ENCODE measurements around the gene ALG3. TPM values are rescaled to one million over a fixed set of nuclear protein-coding genes. Genes with fewer than 3 reads are reported as not detected.

The ALG3 gene
- total RNA-seq: 10 to 100 TPM; 52.3 to 54.9 TPM

GRCh38 chr3:184248454-184249411 is at the start of gene ALG3:
TSS of gene ALG3 (minus strand) at chr3:184248962. CDS start at chr3:184248940, 22 bp downstream.
- Mint-ChIP-seq H3K4me3 (peak within 1 kb of the TSS; percentile 89), H3K27ac (peak within 1 kb of the TSS; percentile 96), H3K27me3 (no peaks in the 10 kb centered on the region), H3K4me1 (peaks cover 13% of the 10 kb centered on the region), H3K36me3 (peaks cover 10% of the 10 kb centered on the region), H3K9me3 (no peaks in the 10 kb centered on the region)
- DNase-seq: peak; percentile 86

- DNase-seq: no peak
- peaks cover 14% of the 10 kb centered on the region for H3K36me3 Mint-ChIP-seq
- H3K4me3 Mint-ChIP-seq: no peak overlapping the region
- no peaks in the 10 kb centered on the region for H3K27me3 Mint-ChIP-seq
- H3K9me3 Mint-ChIP-seq: no peaks in the 10 kb centered on the region
- no peak overlapping the region for H3K27ac Mint-ChIP-seq
- H3K4me1 Mint-ChIP-seq: peaks cover 22% of the 10 kb centered on the region
These were observed 47.9 kb upstream of the ALG3 start for GRCh38 chr3:184296616-184297015.

- Mint-ChIP-seq H3K27ac (no peak overlapping the region), H3K4me3 (no peak overlapping the region), H3K27me3 (no peaks in the 10 kb centered on the region), H3K4me1 (peaks cover 18% of the 10 kb centered on the region), H3K36me3 (peaks cover 8% of the 10 kb centered on the region), H3K9me3 (no peaks in the 10 kb centered on the region)
- DNase-seq: no peak
These were observed 47.0 kb upstream of the ALG3 start for GRCh38 chr3:184295771-184296170.

- peaks cover 3% of the 10 kb centered on the region for H3K4me1 Mint-ChIP-seq
- no peak overlapping the region for H3K4me3 Mint-ChIP-seq
- no peak for DNase-seq
- H3K27ac Mint-ChIP-seq: no peak overlapping the region
- no peaks in the 10 kb centered on the region for H3K9me3 Mint-ChIP-seq
- no peaks in the 10 kb centered on the region for H3K36me3 Mint-ChIP-seq
- H3K27me3 Mint-ChIP-seq: peaks cover 11% of the 10 kb centered on the region
These were observed 43.1 kb upstream of the ALG3 start for GRCh38 chr3:184291738-184292445.

- H3K4me3 Mint-ChIP-seq: no peak overlapping the region
- H3K4me1 Mint-ChIP-seq: peaks cover 3% of the 10 kb centered on the region
- no peak for DNase-seq
- no peaks in the 10 kb centered on the region for H3K36me3 Mint-ChIP-seq
- H3K9me3 Mint-ChIP-seq: no peaks in the 10 kb centered on the region
- no peak overlapping the region for H3K27ac Mint-ChIP-seq
- H3K27me3 Mint-ChIP-seq: peaks cover 18% of the 10 kb centered on the region
These were observed 42.4 kb upstream of the ALG3 start for GRCh38 chr3:184291044-184291737.

GRCh38 chr3:184290331-184290730 is 41.6 kb upstream of the ALG3 start:
- DNase-seq: no peak
- H3K27ac Mint-ChIP-seq: no peak overlapping the region
- H3K36me3 Mint-ChIP-seq: no peaks in the 10 kb centered on the region
- no peaks in the 10 kb centered on the region for H3K9me3 Mint-ChIP-seq
- H3K27me3 Mint-ChIP-seq: peaks cover 25% of the 10 kb centered on the region
- H3K4me1 Mint-ChIP-seq: peaks cover 3% of the 10 kb centered on the region
- no peak overlapping the region for H3K4me3 Mint-ChIP-seq

GRCh38 chr3:184289426-184289938 is 40.7 kb upstream of the ALG3 start:
- H3K9me3 Mint-ChIP-seq: no peaks in the 10 kb centered on the region
- H3K36me3 Mint-ChIP-seq: no peaks in the 10 kb centered on the region
- no peak overlapping the region for H3K4me3 Mint-ChIP-seq
- H3K27me3 Mint-ChIP-seq: peaks cover 25% of the 10 kb centered on the region
- H3K4me1 Mint-ChIP-seq: peaks cover 3% of the 10 kb centered on the region
- DNase-seq: peak; percentile 64
- no peak overlapping the region for H3K27ac Mint-ChIP-seq

- H3K9me3 Mint-ChIP-seq: no peaks in the 10 kb centered on the region
- H3K36me3 Mint-ChIP-seq: no peaks in the 10 kb centered on the region
- no peak overlapping the region for H3K4me3 Mint-ChIP-seq
- DNase-seq: peak; percentile 41
- peaks cover 3% of the 10 kb centered on the region for H3K4me1 Mint-ChIP-seq
- H3K27ac Mint-ChIP-seq: no peak overlapping the region
- peaks cover 25% of the 10 kb centered on the region for H3K27me3 Mint-ChIP-seq
These were observed 35.9 kb upstream of the ALG3 start for GRCh38 chr3:184284696-184285095.

GRCh38 chr3:184283681-184284080 is 34.9 kb upstream of the ALG3 start:
- no peaks in the 10 kb centered on the region for H3K36me3 Mint-ChIP-seq
- no peak for DNase-seq
- no peak overlapping the region for H3K4me3 Mint-ChIP-seq
- no peaks in the 10 kb centered on the region for H3K9me3 Mint-ChIP-seq
- peaks cover 22% of the 10 kb centered on the region for H3K27me3 Mint-ChIP-seq
- no peaks in the 10 kb centered on the region for H3K4me1 Mint-ChIP-seq
- H3K27ac Mint-ChIP-seq: no peak overlapping the region

- no peak overlapping the region for H3K4me3 Mint-ChIP-seq
- H3K27ac Mint-ChIP-seq: no peak overlapping the region
- DNase-seq: no peak
- no peaks in the 10 kb centered on the region for H3K36me3 Mint-ChIP-seq
- no peaks in the 10 kb centered on the region for H3K9me3 Mint-ChIP-seq
- peaks cover 24% of the 10 kb centered on the region for H3K27me3 Mint-ChIP-seq
- H3K4me1 Mint-ChIP-seq: no peaks in the 10 kb centered on the region
These were observed 34.2 kb upstream of the ALG3 start for GRCh38 chr3:184282941-184283340.

- H3K9me3 Mint-ChIP-seq: no peaks in the 10 kb centered on the region
- peaks cover 46% of the 10 kb centered on the region for H3K27me3 Mint-ChIP-seq
- no peak overlapping the region for H3K27ac Mint-ChIP-seq
- no peaks in the 10 kb centered on the region for H3K36me3 Mint-ChIP-seq
- H3K4me3 Mint-ChIP-seq: no peak overlapping the region
- peaks cover 2% of the 10 kb centered on the region for H3K4me1 Mint-ChIP-seq
- DNase-seq: no peak
These were observed 28.6 kb upstream of the ALG3 start for GRCh38 chr3:184277366-184277765.

GRCh38 chr3:184275961-184276910 is 27.5 kb upstream of the ALG3 start, which contains the start of gene ECE2:
TSS of gene ECE2 (plus strand) at chr3:184276022. CDS start at chr3:184276154, 132 bp downstream.
- no peak within 1 kb of the TSS for H3K4me3 Mint-ChIP-seq
- H3K36me3 Mint-ChIP-seq: no peaks in the 10 kb centered on the region
- no peak within 1 kb of the TSS for H3K27ac Mint-ChIP-seq
- no peaks in the 10 kb centered on the region for H3K9me3 Mint-ChIP-seq
- H3K4me1 Mint-ChIP-seq: peaks cover 2% of the 10 kb centered on the region
- H3K27me3 Mint-ChIP-seq: peaks cover 57% of the 10 kb centered on the region
- DNase-seq: no peak

GRCh38 chr3:184275381-184275701 is 26.6 kb upstream of the ALG3 start:
- Mint-ChIP-seq H3K4me1 (peaks cover 2% of the 10 kb centered on the region), H3K36me3 (no peaks in the 10 kb centered on the region), H3K9me3 (no peaks in the 10 kb centered on the region), H3K27me3 (peaks cover 57% of the 10 kb centered on the region), H3K27ac (no peak overlapping the region), H3K4me3 (no peak overlapping the region)
- DNase-seq: no peak

GRCh38 chr3:184272269-184272668 is 23.5 kb upstream of the ALG3 start:
- H3K9me3 Mint-ChIP-seq: peaks cover 2% of the 10 kb centered on the region
- H3K4me3 Mint-ChIP-seq: no peak overlapping the region
- peaks cover 2% of the 10 kb centered on the region for H3K4me1 Mint-ChIP-seq
- no peak for DNase-seq
- no peak overlapping the region for H3K27ac Mint-ChIP-seq
- no peaks in the 10 kb centered on the region for H3K36me3 Mint-ChIP-seq
- peaks cover 61% of the 10 kb centered on the region for H3K27me3 Mint-ChIP-seq
